ENCODE results near the gene SETD2.

DNA sequence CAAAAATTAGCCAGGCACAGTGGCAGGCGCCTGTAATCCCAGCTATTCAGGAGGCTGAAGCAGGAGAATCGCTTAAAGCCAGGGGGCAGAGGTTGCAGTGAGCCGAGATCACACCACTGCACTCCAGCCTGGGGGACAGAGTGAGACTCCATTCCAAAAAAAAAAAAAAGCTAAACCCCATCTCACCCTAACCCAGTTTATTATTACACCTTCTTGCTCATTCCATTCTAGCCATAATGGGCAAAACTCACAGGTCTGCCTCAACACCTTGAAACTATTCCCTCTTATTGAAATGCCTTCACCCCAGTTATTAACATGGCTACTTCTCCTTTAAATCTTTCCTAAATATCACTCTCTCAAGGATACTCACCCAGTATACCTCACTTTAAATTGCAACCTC lies 4.1 kb downstream of the SETD2 start:
- no peak for TF ChIP-seq CTCF (IDR thresholded peaks at IDR 0.05; ENCODE audit: insufficient read depth, low read length)
- no peak for TF ChIP-seq SPI1 (IDR thresholded peaks at IDR 0.05; ENCODE audit: borderline replicate concordance, low read depth)

Data from HL-60 (cell line).